H1 (cell line): ENCODE measurements around the gene GFRA3.

Experiments used
- EP300 ChIP-seq, 2 experiments: IDR thresholded peaks; 1 replicate in 1 of 2; 2 replicates in 1 of 2; pipeline ENCODE4 v1.6.1; 2011 to 2012; ENCODE audit warnings: low read depth in 2 of 2, low read length in 2 of 2, mild to moderate bottlenecking in 2 of 2, borderline replicate concordance in 1 of 2, inconsistent platforms in 1 of 2, moderate library complexity in 1 of 2
- JUN ChIP-seq: IDR thresholded peaks from 2 replicates; pipeline ENCODE4 v1.6.1; 2011; ENCODE audit warnings: low read depth, mild to moderate bottlenecking, improper control_type of control experiment, low read length
- KDM1A ChIP-seq: fragments of 200-600, 300-600 bp; sonication (generic); IDR thresholded peaks from 2 replicates; pipeline ENCODE4 v1.7.1; 2016; ENCODE audit warnings: mild to moderate bottlenecking, low read length, borderline replicate concordance
- RBBP5 ChIP-seq: IDR thresholded peaks from 2 replicates; pipeline ENCODE4 v1.7.1; 2012; ENCODE audit warnings: low read depth, mild to moderate bottlenecking, inconsistent platforms, low read length, moderate library complexity, borderline replicate concordance
- RNF2 ChIP-seq: fragments of 200-900, 300-1000 bp; sonication (generic); IDR thresholded peaks from 2 replicates; pipeline ENCODE4 v1.7.1; 2016; ENCODE audit warnings: borderline replicate concordance, low read depth, mild to moderate bottlenecking, antibody characterized with exemption, low read length; ENCODE audit not compliant: poor library complexity, severe bottlenecking; ENCODE audit errors: missing control alignments
- SAP30 ChIP-seq: fragments of 300-600 bp; sonication (generic); IDR thresholded peaks from 2 replicates; pipeline ENCODE4 v1.7.1; 2012; ENCODE audit warnings: low read length, moderate library complexity, mild to moderate bottlenecking, inconsistent platforms; ENCODE audit not compliant: insufficient read depth, insufficient replicate concordance
- TAF1 ChIP-seq: IDR thresholded peaks from 2 replicates; pipeline ENCODE4 v1.6.1; 2011; ENCODE audit warnings: mild to moderate bottlenecking, low read depth, low read length
- YY1 ChIP-seq: IDR thresholded peaks from 2 replicates; pipeline ENCODE4 v1.6.1; 2011; ENCODE audit warnings: low read depth, mild to moderate bottlenecking, low read length
- TF ChIP-seq, protein P1 (sequence below), 3 experiments: IDR thresholded peaks; 1 replicate in 2 of 3; 2 replicates in 1 of 3; pipeline versions ENCODE4 v1.5.1 to v1.6.1; 2011; ENCODE audit warnings: low read length in 3 of 3, mild to moderate bottlenecking in 3 of 3, inconsistent platforms in 2 of 3, low read depth in 1 of 3, moderate library complexity in 1 of 3; ENCODE audit not compliant: insufficient read depth in 1 of 3; ENCODE audit errors: control extremely low read depth in 1 of 3
- TF ChIP-seq, protein P2 (sequence below): IDR thresholded peaks from 2 replicates; pipeline ENCODE4 v1.6.1; 2011; ENCODE audit warnings: low read length, improper control_type of control experiment
- TF ChIP-seq, protein P3 (sequence below): IDR thresholded peaks from 2 replicates; pipeline ENCODE4 v1.6.1; 2011; ENCODE audit warnings: low read depth, mild to moderate bottlenecking, low read length; ENCODE audit not compliant: insufficient read depth
- TF ChIP-seq, protein P4 (sequence below): IDR thresholded peaks from 2 replicates; pipeline ENCODE4 v1.6.1; 2012; ENCODE audit warnings: inconsistent platforms

DNA sequence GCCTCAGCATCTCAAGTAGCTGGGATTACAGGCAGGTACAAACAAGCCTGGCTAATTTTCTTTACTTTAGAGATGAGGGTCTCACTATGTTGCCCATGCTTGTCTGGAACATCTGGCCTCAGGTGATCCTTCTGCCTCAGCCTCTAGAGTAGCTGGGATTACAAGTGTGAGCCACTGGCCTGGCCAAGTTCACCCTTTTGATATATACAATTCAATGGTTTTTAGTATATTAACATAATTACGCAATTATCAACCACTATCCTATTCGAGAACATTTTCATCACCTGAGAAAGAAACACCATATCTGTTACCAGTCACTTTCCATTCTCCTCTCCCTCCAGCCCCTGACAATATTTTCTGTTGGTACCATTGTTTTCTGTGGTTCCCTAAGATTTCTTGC lies 57.6 kb downstream of the GFRA3 start:
- TF ChIP-seq, protein P1, sequence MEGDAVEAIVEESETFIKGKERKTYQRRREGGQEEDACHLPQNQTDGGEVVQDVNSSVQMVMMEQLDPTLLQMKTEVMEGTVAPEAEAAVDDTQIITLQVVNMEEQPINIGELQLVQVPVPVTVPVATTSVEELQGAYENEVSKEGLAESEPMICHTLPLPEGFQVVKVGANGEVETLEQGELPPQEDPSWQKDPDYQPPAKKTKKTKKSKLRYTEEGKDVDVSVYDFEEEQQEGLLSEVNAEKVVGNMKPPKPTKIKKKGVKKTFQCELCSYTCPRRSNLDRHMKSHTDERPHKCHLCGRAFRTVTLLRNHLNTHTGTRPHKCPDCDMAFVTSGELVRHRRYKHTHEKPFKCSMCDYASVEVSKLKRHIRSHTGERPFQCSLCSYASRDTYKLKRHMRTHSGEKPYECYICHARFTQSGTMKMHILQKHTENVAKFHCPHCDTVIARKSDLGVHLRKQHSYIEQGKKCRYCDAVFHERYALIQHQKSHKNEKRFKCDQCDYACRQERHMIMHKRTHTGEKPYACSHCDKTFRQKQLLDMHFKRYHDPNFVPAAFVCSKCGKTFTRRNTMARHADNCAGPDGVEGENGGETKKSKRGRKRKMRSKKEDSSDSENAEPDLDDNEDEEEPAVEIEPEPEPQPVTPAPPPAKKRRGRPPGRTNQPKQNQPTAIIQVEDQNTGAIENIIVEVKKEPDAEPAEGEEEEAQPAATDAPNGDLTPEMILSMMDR (IDR thresholded peaks at IDR 0.05; ENCODE audit: control extremely low read depth in 1 of 3, insufficient read depth in 1 of 3, low read depth in 1 of 3, low read length in 3 of 3), result no peak
- TF ChIP-seq, protein P2, sequence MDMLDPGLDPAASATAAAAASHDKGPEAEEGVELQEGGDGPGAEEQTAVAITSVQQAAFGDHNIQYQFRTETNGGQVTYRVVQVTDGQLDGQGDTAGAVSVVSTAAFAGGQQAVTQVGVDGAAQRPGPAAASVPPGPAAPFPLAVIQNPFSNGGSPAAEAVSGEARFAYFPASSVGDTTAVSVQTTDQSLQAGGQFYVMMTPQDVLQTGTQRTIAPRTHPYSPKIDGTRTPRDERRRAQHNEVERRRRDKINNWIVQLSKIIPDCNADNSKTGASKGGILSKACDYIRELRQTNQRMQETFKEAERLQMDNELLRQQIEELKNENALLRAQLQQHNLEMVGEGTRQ, result no peak
- TF ChIP-seq EP300 (IDR thresholded peaks at IDR 0.05; ENCODE audit: borderline replicate concordance in 1 of 2, low read depth in 2 of 2, low read length in 2 of 2) (no peak), TAF1 (no peak), JUN (no peak), RNF2 (no peak), KDM1A (no peak), RBBP5 (no peak), YY1 (no peak), SAP30 (no peak)
- TF ChIP-seq, protein P3, sequence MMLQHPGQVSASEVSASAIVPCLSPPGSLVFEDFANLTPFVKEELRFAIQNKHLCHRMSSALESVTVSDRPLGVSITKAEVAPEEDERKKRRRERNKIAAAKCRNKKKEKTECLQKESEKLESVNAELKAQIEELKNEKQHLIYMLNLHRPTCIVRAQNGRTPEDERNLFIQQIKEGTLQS, result no peak
- TF ChIP-seq, protein P4, sequence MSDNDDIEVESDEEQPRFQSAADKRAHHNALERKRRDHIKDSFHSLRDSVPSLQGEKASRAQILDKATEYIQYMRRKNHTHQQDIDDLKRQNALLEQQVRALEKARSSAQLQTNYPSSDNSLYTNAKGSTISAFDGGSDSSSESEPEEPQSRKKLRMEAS, result no peak
